Coronary artery (tissue), 2 donors: ENCODE measurements around the gene GRM5.

ENCODE experiments used
- DNase-seq: peaks from one replicate; pipeline ENCODE4 v3.0.0-alpha.2; 2017; ENCODE audit warnings: low spot score
- H3K27ac ChIP-seq, 2 donors: fragments of 200-600 bp; sonication (generic); one replicate each; pipeline ENCODE4 v1.5.1; 2016 to 2019
- H3K4me3 ChIP-seq: fragments of 200-600 bp; sonication (generic); 2 replicates; pipeline ENCODE4 v1.5.1; 2016; ENCODE audit warnings: mild to moderate bottlenecking, moderate library complexity
- TF ChIP-seq, protein P1 (sequence below): fragments of 200-600 bp; sonication (generic); IDR thresholded peaks from one replicate; pipeline ENCODE4 v1.5.1; 2019; ENCODE audit warnings: antibody characterized with exemption

Gene GRM5

DNA sequence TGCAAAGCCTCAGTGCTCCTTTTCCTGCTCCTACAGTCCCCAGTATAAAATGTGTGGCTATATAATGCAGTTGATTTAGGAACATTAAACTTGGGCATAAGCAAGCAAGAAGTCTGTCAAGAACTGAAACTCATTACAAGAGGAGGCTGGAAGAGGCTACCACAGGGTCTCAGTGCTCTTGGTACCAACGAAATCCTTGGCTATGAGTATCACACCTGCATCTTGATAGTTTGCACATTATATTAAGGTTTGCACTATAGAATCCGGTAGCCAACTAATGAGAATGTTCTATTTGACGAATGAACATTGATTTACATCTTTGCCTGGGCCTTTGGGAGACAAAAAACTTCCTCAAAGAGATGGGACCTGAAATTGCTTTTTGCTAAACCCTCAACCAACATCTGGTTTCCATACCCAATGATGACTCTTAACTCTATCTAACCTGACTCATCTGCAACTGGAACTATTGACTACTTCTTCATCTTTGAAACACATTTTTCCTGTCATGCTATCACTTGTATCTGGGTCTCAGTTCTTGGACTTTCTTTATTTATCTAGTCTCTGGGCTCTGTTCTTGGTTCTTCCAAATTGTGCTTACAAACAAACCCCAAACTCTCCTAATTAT is 521.0 kb downstream of the GRM5 start:
- Histone ChIP-seq H3K4me3 (no peak overlapping the region), H3K27ac (no peak overlapping the region)
- TF ChIP-seq, protein P1, sequence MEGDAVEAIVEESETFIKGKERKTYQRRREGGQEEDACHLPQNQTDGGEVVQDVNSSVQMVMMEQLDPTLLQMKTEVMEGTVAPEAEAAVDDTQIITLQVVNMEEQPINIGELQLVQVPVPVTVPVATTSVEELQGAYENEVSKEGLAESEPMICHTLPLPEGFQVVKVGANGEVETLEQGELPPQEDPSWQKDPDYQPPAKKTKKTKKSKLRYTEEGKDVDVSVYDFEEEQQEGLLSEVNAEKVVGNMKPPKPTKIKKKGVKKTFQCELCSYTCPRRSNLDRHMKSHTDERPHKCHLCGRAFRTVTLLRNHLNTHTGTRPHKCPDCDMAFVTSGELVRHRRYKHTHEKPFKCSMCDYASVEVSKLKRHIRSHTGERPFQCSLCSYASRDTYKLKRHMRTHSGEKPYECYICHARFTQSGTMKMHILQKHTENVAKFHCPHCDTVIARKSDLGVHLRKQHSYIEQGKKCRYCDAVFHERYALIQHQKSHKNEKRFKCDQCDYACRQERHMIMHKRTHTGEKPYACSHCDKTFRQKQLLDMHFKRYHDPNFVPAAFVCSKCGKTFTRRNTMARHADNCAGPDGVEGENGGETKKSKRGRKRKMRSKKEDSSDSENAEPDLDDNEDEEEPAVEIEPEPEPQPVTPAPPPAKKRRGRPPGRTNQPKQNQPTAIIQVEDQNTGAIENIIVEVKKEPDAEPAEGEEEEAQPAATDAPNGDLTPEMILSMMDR, result peak; percentile 20
- no peak for DNase-seq

DNA sequence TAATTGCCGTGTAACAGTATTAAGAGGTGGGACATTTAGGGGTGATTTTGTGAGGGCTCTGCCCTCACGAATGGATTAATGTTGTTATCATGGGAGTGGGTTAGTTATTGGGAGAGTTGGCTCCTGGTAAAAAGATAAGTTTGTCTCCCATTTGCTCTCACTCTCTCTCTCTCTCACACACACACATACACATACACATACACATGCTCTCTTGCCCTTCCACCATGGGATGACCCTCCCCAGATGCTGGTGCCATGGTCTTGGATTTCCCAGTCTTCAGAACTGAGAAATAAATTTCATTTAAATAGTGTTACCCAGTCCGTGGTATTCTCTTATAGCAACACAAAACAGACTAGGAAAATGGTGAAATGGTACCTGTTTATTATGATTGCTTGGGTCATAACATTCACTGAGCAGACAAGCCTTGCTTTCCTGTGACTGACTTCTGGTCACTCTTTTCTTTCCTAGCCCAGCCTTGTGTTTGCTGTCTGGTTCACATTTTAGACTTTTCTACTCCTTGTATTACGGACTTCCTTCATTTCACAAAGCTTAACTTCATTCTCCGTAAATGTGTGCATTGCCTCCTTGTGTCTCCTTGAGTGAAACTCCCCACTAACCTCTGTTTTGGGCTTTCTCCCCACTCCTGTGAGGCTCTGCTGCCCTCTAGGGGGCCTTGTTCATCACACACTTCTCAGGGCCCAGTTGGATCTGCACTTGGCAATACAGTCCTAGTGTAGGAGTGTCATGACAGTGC is 521.7 kb downstream of the GRM5 start:
- TF ChIP-seq, protein P1, result peak; percentile 68
- Histone ChIP-seq H3K27ac (no peak overlapping the region), H3K4me3 (no peak overlapping the region)
- DNase-seq, result peak; percentile 81

DNA sequence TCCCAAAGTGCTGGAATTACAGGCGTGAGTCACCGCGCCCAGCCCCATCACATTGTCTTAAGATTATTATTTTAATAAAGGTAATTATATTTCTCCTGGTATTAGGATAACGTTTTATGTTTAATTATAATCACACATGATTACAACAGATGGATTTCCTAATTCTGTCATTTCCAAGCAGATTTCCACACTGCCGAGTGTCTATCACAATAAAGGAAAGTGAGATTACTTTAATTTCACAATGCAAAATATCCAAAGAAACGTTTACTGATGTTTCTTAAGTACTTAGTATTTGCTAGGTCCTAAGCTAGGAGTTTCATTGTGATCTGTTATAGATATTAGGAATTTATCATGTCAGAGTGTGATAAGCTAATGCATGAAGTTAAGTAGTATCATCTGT is 524.8 kb downstream of the GRM5 start:
- DNase-seq, result no peak
- H3K27ac ChIP-seq, result no peak overlapping the region
- H3K4me3 ChIP-seq, result no peak overlapping the region
- TF ChIP-seq, protein P1, result no peak

DNA sequence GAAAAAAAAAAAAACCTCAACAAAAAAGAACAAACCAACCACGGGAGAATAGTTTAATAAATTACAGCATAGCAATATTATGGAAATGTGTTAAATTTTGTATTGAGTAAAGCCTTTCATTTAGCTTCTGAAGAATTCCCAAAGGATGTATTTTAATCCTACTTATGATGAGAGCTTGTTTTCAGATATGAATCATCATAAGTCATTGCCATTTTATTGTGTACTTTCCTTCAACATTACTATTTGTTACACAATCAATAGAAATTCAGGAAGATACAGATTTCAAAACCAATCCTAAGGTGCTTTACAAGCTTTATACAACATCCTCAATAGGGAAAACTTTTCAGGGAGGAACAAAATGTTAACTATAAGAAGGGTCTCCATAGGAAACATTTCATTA is 527.7 kb downstream of the GRM5 start:
- TF ChIP-seq, protein P1, result no peak
- H3K4me3 ChIP-seq, result no peak overlapping the region
- H3K27ac ChIP-seq, result no peak overlapping the region

DNA sequence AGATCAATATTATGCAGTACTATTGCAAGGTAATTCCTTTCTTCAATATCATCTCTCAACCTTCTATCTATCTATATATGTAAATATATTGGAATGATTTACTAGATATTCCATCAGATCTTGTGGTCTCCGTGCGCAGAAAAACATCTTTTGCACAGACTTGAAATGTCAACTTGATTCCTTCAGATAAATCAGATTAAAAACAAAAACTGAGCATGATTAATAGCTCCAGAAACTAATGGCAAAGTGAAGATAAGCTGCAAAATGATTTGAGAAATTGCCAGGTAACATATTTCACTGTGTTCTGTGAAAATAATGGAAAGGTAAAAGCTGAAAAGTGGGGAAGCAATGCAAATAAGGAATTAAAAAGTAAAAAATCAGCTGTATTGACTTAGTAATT is 528.2 kb downstream of the GRM5 start:
- DNase-seq, result no peak

More for the DNA sequence above, 527.7 kb downstream of the GRM5 start:
- no peak for DNase-seq

DNA sequence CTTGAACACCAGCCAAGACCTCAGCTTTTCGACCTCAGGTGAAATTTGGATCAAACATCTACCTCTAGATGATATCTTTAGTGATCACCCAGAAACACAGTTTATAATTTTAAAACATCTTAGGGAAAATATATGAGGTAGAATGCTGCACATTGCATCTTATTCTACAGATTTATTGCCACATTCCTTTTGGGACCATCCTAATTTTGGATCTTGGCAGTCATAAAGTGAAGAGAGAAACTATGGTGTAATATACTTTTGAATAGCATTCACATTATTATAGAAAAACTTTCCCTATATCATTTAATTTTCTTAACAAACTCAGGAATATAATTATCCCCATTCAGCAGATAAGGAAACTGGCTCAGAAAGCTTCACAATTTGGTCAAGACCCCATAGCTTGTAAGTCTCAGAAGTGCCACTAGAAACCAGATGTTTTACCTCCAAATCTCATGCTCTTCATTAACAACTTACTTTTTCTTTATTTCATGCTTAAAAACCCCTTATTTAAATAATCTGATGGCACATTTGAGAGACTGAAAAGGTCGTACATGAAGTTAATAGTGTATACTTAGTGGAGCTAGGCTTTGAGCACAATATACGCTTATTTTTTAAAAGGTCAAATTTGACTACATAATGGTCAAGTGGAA is 529.0 kb downstream of the GRM5 start:
- no peak for DNase-seq
- TF ChIP-seq, protein P1, result no peak
- no peak overlapping the region for H3K27ac ChIP-seq
- H3K4me3 ChIP-seq, result no peak overlapping the region

More for the DNA sequence above, 528.2 kb downstream of the GRM5 start:
- no peak overlapping the region for H3K4me3 ChIP-seq
- no peak overlapping the region for H3K27ac ChIP-seq
- TF ChIP-seq, protein P1, result no peak
